SK-N-SH treated with all-trans-retinoic acid at 6 μM for 48 hours (cell line): ENCODE results near the gene HTT-AS.

Experiments used
- RARB ChIP-seq: fragments of 250-450 bp; sonication (Bioruptor Pico); IDR thresholded peaks from 2 replicates; pipeline ENCODE4 v1.8.0; 2021; ENCODE audit warnings: mild to moderate bottlenecking, moderate library complexity
- SNAI2 ChIP-seq: fragments of 250-450 bp; sonication (Bioruptor Pico); IDR thresholded peaks from 2 replicates; pipeline ENCODE4 v1.5.0; 2020; ENCODE audit warnings: mild to moderate bottlenecking, moderate library complexity

DNA sequence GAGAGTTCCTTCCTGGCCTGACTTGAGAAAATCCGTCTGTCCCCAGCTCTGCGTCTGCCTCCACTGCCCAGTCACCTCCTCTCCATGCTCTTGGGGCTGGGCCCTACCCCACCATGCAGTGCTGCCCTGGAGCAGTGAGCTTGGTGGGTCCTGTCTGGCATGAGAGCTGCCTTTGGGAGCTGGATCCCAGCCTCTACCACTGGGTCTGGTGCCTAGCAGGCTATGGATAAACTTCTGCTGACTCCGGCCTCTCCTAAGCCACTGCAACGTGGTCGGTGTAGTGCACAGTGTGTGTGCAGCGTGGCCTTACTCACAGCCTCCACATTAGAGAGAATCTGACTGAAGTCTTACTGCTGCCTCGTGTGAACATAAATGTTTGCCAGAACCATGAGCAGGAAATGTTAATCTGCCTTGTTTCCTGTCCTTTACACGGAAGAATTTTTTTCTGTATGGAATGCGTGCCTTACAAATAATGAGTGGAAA, 47.8 kb upstream of the HTT-AS start:
- TF ChIP-seq RARB (CRISPR knock-in tag) (no peak), SNAI2 (CRISPR knock-in tag) (no peak)
